ENCODE measurements around the gene RNF152.

The RNF152 gene

GRCh38 chr18:61824733-61825363, 68.0 kb downstream of the RNF152 start:
- ChIA-PET CTCF (no interaction called here), POLR2A (no interaction called here)
- TF ChIP-seq, protein P1, sequence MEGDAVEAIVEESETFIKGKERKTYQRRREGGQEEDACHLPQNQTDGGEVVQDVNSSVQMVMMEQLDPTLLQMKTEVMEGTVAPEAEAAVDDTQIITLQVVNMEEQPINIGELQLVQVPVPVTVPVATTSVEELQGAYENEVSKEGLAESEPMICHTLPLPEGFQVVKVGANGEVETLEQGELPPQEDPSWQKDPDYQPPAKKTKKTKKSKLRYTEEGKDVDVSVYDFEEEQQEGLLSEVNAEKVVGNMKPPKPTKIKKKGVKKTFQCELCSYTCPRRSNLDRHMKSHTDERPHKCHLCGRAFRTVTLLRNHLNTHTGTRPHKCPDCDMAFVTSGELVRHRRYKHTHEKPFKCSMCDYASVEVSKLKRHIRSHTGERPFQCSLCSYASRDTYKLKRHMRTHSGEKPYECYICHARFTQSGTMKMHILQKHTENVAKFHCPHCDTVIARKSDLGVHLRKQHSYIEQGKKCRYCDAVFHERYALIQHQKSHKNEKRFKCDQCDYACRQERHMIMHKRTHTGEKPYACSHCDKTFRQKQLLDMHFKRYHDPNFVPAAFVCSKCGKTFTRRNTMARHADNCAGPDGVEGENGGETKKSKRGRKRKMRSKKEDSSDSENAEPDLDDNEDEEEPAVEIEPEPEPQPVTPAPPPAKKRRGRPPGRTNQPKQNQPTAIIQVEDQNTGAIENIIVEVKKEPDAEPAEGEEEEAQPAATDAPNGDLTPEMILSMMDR (IDR thresholded peaks at IDR 0.05; ENCODE audit: control extremely low read depth, extremely low read depth, low read depth, missing control alignments), result no peak

DNA sequence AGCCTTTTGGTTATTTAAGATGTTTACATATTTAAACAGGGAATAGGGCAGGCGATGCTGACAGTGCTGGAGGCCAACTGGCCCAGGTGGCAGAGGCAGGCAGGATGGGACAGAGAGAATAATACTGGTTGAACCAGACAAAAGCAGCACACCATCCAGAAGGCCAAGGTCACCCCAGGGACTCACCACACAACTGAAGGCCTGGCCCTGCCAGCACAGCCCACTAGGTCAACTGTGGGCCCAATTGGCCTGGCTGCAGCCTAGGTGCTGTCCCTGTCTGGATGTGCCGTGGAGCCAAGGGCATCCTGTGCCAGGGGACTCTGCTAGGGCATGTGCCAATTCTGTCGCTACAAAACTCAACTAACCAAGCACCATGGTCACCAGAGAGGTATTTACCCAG, 69.2 kb downstream of the RNF152 start:
- CTCF ChIA-PET, result no interaction called here
- TF ChIP-seq, protein P1 (IDR thresholded peaks at IDR 0.05; ENCODE audit: control extremely low read depth, extremely low read depth, low read depth, missing control alignments), result no peak
- DNase-seq (ENCODE audit: extremely low spot score), result no peak
- POLR2A ChIA-PET, result no interaction called here

More at GRCh38 chr18:61824733-61825363, 68.0 kb downstream of the RNF152 start:
- no peak for DNase-seq (ENCODE audit: extremely low spot score)

DNA sequence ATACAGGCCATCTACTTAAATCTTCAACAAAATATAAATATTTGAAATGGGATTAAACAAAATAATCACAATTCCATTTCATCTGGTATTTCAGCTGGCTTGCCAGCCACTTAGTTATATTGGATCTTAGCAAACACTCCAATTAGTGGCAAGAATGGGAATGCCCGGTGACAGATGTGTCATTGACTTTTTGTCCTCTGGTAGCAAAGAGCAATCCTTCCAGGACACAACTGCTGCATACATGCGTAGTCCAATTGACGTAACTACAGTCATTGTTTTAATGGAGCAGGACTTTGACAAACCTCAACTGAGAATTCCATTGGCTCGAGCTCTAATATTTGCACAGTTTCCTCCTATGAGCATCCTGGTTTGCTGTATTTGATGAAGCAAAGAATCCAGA, 69.9 kb downstream of the RNF152 start:
- ChIA-PET POLR2A (no interaction called here), CTCF (no interaction called here)
- TF ChIP-seq, protein P1 (IDR thresholded peaks at IDR 0.05; ENCODE audit: control extremely low read depth, extremely low read depth, low read depth, missing control alignments), result no peak
- no peak for DNase-seq (ENCODE audit: extremely low spot score)

- TF ChIP-seq, protein P1 (IDR thresholded peaks at IDR 0.05; ENCODE audit: control extremely low read depth, extremely low read depth, low read depth, missing control alignments), result no peak
- no peak for DNase-seq (ENCODE audit: extremely low spot score)
- ChIA-PET POLR2A (no interaction called here), CTCF (no interaction called here)
Measured at GRCh38 chr18:61821748-61822147, 71.1 kb downstream of the RNF152 start.

DNA sequence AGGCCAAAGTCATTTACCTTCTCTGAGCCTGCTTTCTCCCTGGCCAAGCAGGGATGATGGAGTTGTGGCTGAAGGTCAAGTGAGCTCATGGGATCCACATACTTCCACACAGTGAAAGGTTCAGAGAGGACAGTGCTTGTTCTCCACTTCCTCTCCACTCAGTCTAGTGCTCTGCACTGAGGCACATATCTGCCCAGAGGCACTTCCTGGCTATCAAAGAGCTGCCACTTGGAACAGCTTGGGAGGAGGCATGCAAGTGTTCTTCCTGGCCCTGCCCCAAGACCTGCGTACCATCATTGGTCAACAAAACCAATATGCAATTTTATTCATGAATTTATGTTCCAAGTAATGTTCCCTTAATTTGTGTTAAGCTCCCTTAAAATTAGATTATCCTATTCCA, 71.9 kb downstream of the RNF152 start:
- CTCF ChIA-PET, result no interaction called here
- no peak for DNase-seq (ENCODE audit: extremely low spot score)
- TF ChIP-seq, protein P1 (IDR thresholded peaks at IDR 0.05; ENCODE audit: control extremely low read depth, extremely low read depth, low read depth, missing control alignments), result no peak
- POLR2A ChIA-PET, result no interaction called here

- DNase-seq (ENCODE audit: extremely low spot score), result no peak
- POLR2A ChIA-PET, result no interaction called here
- TF ChIP-seq, protein P1 (IDR thresholded peaks at IDR 0.05; ENCODE audit: control extremely low read depth, extremely low read depth, low read depth, missing control alignments), result no peak
- CTCF ChIA-PET, result no interaction called here
Measured at GRCh38 chr18:61817086-61817485, 75.7 kb downstream of the RNF152 start.

Measured in GM10248 (cell line).